GM19438 (cell line): Measurements from ENCODE around the gene SLC39A1.

Experiments
- ATAC-seq: cut with Tn5 transposase; IDR thresholded peaks from one replicate; pipeline ENCODE4 v1.9.1; 2021; ENCODE audit warnings: low read depth; ENCODE audit not compliant: unreplicated experiment

Gene SLC39A1

GRCh38 chr1:153954826-153955225, 8.5 kb downstream of the SLC39A1 start:
- no peak for ATAC-seq

- no peak for ATAC-seq
Observed at GRCh38 chr1:153953859-153954365, 9.4 kb downstream of the SLC39A1 start.

- no peak for ATAC-seq
Observed at GRCh38 chr1:153951801-153952200, 11.5 kb downstream of the SLC39A1 start.

GRCh38 chr1:153951183-153951582, 12.2 kb downstream of the SLC39A1 start:
- no peak for ATAC-seq

- peak; percentile 65 for ATAC-seq
Observed at GRCh38 chr1:153946622-153947241, 16.6 kb downstream of the SLC39A1 start, which contains the start of gene DENND4B. DENND4B (minus strand) TSS chr1:153946718; CDS start chr1:153944374, 2,344 bp downstream.

- ATAC-seq, result peak; percentile 73
Observed at GRCh38 chr1:153945795-153946621, 17.3 kb downstream of the SLC39A1 start.

- ATAC-seq, result no peak
Observed at GRCh38 chr1:153945131-153945794, 18.1 kb downstream of the SLC39A1 start.

GRCh38 chr1:153944827-153945117, 18.6 kb downstream of the SLC39A1 start:
- ATAC-seq, result no peak

GRCh38 chr1:153944005-153944826, 19.1 kb downstream of the SLC39A1 start:
- ATAC-seq, result no peak

GRCh38 chr1:153942766-153943549, 20.4 kb downstream of the SLC39A1 start:
- ATAC-seq, result no peak

GRCh38 chr1:153941826-153942725, 21.3 kb downstream of the SLC39A1 start:
- no peak for ATAC-seq

GRCh38 chr1:153940756-153941155, 22.6 kb downstream of the SLC39A1 start:
- ATAC-seq, result no peak

GRCh38 chr1:153939476-153939875, 23.9 kb downstream of the SLC39A1 start:
- ATAC-seq, result no peak

GRCh38 chr1:153938996-153939395, 24.3 kb downstream of the SLC39A1 start:
- ATAC-seq, result no peak

- no peak for ATAC-seq
Observed at GRCh38 chr1:153937331-153937730, 26.0 kb downstream of the SLC39A1 start.

- ATAC-seq, result no peak
Observed at GRCh38 chr1:153936011-153936802, 27.1 kb downstream of the SLC39A1 start.

- ATAC-seq, result no peak
Observed at GRCh38 chr1:153934746-153935145, 28.6 kb downstream of the SLC39A1 start.

GRCh38 chr1:153933955-153934354, 29.4 kb downstream of the SLC39A1 start:
- ATAC-seq, result no peak
